Neural cell (in vitro differentiated cells): ENCODE data around the gene PLS1. TPM values are rescaled to one million over a fixed set of nuclear protein-coding genes. Genes with fewer than 3 reads are reported as not detected.

Source experiments
- H2AFZ ChIP-seq: fragments of 200-600, 300-800 bp; sonication (generic), shearing (Covaris generic); 2 replicates; pipeline ENCODE4 v1.6.0; 2014; ENCODE audit warnings: low read depth, mild to moderate bottlenecking, antibody characterized with exemption, low read length, moderate library complexity
- H3F3A ChIP-seq: fragments of 200-600 bp; shearing (Covaris generic); 2 replicates; pipeline ENCODE4 v1.6.1; 2016; ENCODE audit warnings: mild to moderate bottlenecking, moderate library complexity, mixed read lengths, antibody characterized with exemption, low read length; ENCODE audit not compliant: insufficient read depth, poor library complexity, severe bottlenecking
- H3K27ac ChIP-seq: fragments of 200-600, 300-800 bp; sonication (generic), shearing (Covaris generic); 2 replicates; pipeline ENCODE4 v1.5.1; 2014; ENCODE audit warnings: mild to moderate bottlenecking, low read length, moderate library complexity
- H3K27me3 ChIP-seq: fragments of 300-800, 200-600 bp; sonication (generic), shearing (Covaris generic); 2 replicates; pipeline ENCODE4 v1.6.0; 2014; ENCODE audit warnings: mild to moderate bottlenecking, low read depth, low read length, moderate library complexity; ENCODE audit not compliant: insufficient read depth
- H3K36me3 ChIP-seq: fragments of 300-800, 200-600 bp; sonication (generic), shearing (Covaris generic); 2 replicates; pipeline ENCODE4 v1.5.1; 2014; ENCODE audit warnings: mild to moderate bottlenecking, antibody characterized with exemption, low read length, moderate library complexity; ENCODE audit not compliant: insufficient read depth
- H3K4me2 ChIP-seq: fragments of 300-800, 200-600 bp; sonication (generic), shearing (Covaris generic); 2 replicates; pipeline ENCODE4 v1.6.0; 2014; ENCODE audit warnings: mild to moderate bottlenecking, low read length
- H3K4me3 ChIP-seq: fragments of 300-800, 200-600 bp; sonication (generic), shearing (Covaris generic); 2 replicates; pipeline ENCODE4 v1.5.1; 2014; ENCODE audit warnings: mild to moderate bottlenecking, low read length, moderate library complexity
- H3K79me2 ChIP-seq: fragments of 200-600 bp; shearing (Covaris generic); replicated peaks from 2 replicates; pipeline ENCODE4 v1.6.0; 2014; ENCODE audit warnings: mild to moderate bottlenecking, low read length, moderate library complexity; ENCODE audit not compliant: insufficient read depth
- H3K9ac ChIP-seq: fragments of 300-800, 200-600 bp; sonication (generic), shearing (Covaris generic); 2 replicates; pipeline ENCODE4 v1.6.1; 2016; ENCODE audit warnings: mild to moderate bottlenecking, low read length, mixed read lengths
- H3K9me2 ChIP-seq: fragments of 200-600 bp; shearing (Covaris generic); 2 replicates; pipeline ENCODE4 v1.6.1; 2016; ENCODE audit warnings: mild to moderate bottlenecking, low read length, mixed read lengths; ENCODE audit not compliant: insufficient read depth
- H3K9me3 ChIP-seq: fragments of 200-600, 300-800 bp; sonication (generic), shearing (Covaris generic); 2 replicates; pipeline ENCODE4 v1.6.1; 2016; ENCODE audit warnings: mild to moderate bottlenecking, mixed run types, low read length, moderate library complexity, mixed read lengths
- H4K20me1 ChIP-seq: fragments of 200-600 bp; shearing (Covaris generic); 2 replicates; pipeline ENCODE4 v1.6.1; 2016; ENCODE audit warnings: mild to moderate bottlenecking, mixed run types; ENCODE audit not compliant: insufficient read depth
- CTCF ChIP-seq: fragments of 450-650 bp; IDR thresholded peaks from 2 replicates; pipeline ENCODE4 v1.5.1; 2014; ENCODE audit warnings: antibody characterized with exemption, mild to moderate bottlenecking, moderate library complexity; ENCODE audit not compliant: poor library complexity, severe bottlenecking
- EP300 ChIP-seq: fragments of 450-650 bp; conservative IDR thresholded peaks from 2 replicates; pipeline ENCODE4 v1.6.1; 2014; ENCODE audit warnings: antibody characterized with exemption, mild to moderate bottlenecking, moderate library complexity; ENCODE audit not compliant: poor library complexity, severe bottlenecking
- EZH2 ChIP-seq: fragments of 200-600, 300-800 bp; shearing (Covaris generic), sonication (generic); IDR thresholded peaks from 2 replicates; pipeline ENCODE4 v1.6.1; 2014; ENCODE audit warnings: antibody characterized with exemption, low read length, borderline replicate concordance, mild to moderate bottlenecking; ENCODE audit not compliant: insufficient read depth, poor library complexity, severe bottlenecking
- MXI1 ChIP-seq: fragments of 450-650 bp; conservative IDR thresholded peaks from 2 replicates; pipeline ENCODE4 v1.6.1; 2014; ENCODE audit warnings: antibody characterized with exemption, mild to moderate bottlenecking; ENCODE audit not compliant: poor library complexity, severe bottlenecking
- POLR2AphosphoS5 ChIP-seq: IDR thresholded peaks from 2 replicates; pipeline ENCODE4 v1.6.1; 2012
- RAD21 ChIP-seq: fragments of 450-650 bp; conservative IDR thresholded peaks from 2 replicates; pipeline ENCODE4 v1.6.1; 2014; ENCODE audit warnings: antibody characterized with exemption, mild to moderate bottlenecking, moderate library complexity
- SMC3 ChIP-seq: fragments of 450-650 bp; conservative IDR thresholded peaks from 2 replicates; pipeline ENCODE4 v1.6.1; 2014; ENCODE audit warnings: antibody characterized with exemption, mild to moderate bottlenecking, moderate library complexity; ENCODE audit not compliant: poor library complexity
- TAF1 ChIP-seq: IDR thresholded peaks from 2 replicates; pipeline ENCODE4 v1.6.1; 2012; ENCODE audit warnings: low read depth
- polyA plus RNA-seq: library from polyadenylated mRNA; depleted of rRNA; stranded (reverse); fragments of >200 nt; gene quantifications from 2 replicates; pipeline ENCODE4 v1.2.3, GENCODE V29; 2014
- TF ChIP-seq, protein P1 (sequence below): IDR thresholded peaks from 2 replicates; pipeline ENCODE4 v1.6.1; 2012; ENCODE audit warnings: borderline replicate concordance

Gene PLS1
- polyA plus RNA-seq, 1 donor from 2014 or later = 0.31 TPM

DNA sequence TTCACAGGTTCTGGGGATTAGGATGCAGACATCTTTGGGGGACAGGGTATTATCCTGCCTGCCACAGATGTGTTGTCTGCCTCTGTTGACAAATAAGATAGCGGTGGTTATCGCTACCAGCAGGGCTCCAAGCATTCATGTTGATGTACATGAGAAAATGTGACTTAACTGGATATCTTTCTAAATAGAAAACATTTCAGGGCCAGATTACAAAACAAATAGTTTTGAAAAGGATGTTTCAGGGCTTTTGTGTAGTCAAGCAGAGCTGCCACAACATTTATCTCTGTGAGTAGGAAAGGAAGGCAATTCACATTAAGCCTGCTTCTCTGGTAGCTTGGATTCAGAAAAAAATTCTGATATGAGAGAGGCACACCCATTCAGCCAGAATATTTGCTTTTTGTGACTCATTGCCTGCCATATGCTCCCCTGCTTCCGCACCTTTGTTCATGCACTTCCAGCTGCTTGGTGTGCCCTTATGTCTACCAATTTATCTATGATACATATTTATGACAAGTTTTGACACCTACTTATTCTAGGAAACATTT is 22.8 kb downstream of the PLS1 start:
- no peaks in the 10 kb centered on the region for H4K20me1 ChIP-seq
- H3K9me2 ChIP-seq = no peaks in the 10 kb centered on the region
- no peaks in the 10 kb centered on the region for H3F3A ChIP-seq
- H2AFZ ChIP-seq = no peak overlapping the region
- H3K9ac ChIP-seq = no peak overlapping the region
- H3K9me3 ChIP-seq = no peaks in the 10 kb centered on the region
- no peak overlapping the region for H3K27ac ChIP-seq
- H3K79me2 ChIP-seq = no peaks in the 10 kb centered on the region
- TF ChIP-seq EP300 (no peak), RAD21 (no peak), SMC3 (no peak), POLR2AphosphoS5 (no peak), EZH2 (no peak), MXI1 (no peak), TAF1 (no peak)
- TF ChIP-seq, protein P1, sequence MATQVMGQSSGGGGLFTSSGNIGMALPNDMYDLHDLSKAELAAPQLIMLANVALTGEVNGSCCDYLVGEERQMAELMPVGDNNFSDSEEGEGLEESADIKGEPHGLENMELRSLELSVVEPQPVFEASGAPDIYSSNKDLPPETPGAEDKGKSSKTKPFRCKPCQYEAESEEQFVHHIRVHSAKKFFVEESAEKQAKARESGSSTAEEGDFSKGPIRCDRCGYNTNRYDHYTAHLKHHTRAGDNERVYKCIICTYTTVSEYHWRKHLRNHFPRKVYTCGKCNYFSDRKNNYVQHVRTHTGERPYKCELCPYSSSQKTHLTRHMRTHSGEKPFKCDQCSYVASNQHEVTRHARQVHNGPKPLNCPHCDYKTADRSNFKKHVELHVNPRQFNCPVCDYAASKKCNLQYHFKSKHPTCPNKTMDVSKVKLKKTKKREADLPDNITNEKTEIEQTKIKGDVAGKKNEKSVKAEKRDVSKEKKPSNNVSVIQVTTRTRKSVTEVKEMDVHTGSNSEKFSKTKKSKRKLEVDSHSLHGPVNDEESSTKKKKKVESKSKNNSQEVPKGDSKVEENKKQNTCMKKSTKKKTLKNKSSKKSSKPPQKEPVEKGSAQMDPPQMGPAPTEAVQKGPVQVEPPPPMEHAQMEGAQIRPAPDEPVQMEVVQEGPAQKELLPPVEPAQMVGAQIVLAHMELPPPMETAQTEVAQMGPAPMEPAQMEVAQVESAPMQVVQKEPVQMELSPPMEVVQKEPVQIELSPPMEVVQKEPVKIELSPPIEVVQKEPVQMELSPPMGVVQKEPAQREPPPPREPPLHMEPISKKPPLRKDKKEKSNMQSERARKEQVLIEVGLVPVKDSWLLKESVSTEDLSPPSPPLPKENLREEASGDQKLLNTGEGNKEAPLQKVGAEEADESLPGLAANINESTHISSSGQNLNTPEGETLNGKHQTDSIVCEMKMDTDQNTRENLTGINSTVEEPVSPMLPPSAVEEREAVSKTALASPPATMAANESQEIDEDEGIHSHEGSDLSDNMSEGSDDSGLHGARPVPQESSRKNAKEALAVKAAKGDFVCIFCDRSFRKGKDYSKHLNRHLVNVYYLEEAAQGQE = no peak
- no peaks in the 10 kb centered on the region for H3K36me3 ChIP-seq
- H3K4me2 ChIP-seq = no peak overlapping the region
- no peak overlapping the region for H3K4me3 ChIP-seq
- H3K27me3 ChIP-seq = no peaks in the 10 kb centered on the region

- H4K20me1 ChIP-seq = no peaks in the 10 kb centered on the region
- H3F3A ChIP-seq = no peaks in the 10 kb centered on the region
- H3K27me3 ChIP-seq = no peaks in the 10 kb centered on the region
- no peaks in the 10 kb centered on the region for H3K9me3 ChIP-seq
- no peak overlapping the region for H3K27ac ChIP-seq
- no peak overlapping the region for H2AFZ ChIP-seq
- H3K4me2 ChIP-seq = no peak overlapping the region
- no peaks in the 10 kb centered on the region for H3K36me3 ChIP-seq
- no peaks in the 10 kb centered on the region for H3K9me2 ChIP-seq
- TF ChIP-seq EZH2 = no peak
- no peak for TF ChIP-seq CTCF
- no peak for TF ChIP-seq POLR2AphosphoS5
- no peak for TF ChIP-seq EP300
- no peak for TF ChIP-seq TAF1
- no peak for TF ChIP-seq SMC3
- no peak for TF ChIP-seq RAD21
- TF ChIP-seq MXI1 = no peak
- TF ChIP-seq, protein P1 = no peak
- H3K79me2 ChIP-seq = no peaks in the 10 kb centered on the region
- H3K9ac ChIP-seq = no peak overlapping the region
- H3K4me3 ChIP-seq = no peak overlapping the region
Measured at GRCh38 chr3:142622405-142622804, 26.2 kb downstream of the PLS1 start.
